Duodenal mucosa (tissue), 2 donors: Measurements from ENCODE around the gene LSM7.

Experiments
- H3K27ac ChIP-seq: one replicate; pipeline ENCODE4 v1.7.0; 2013; ENCODE audit warnings: low read depth, low read length
- H3K27me3 ChIP-seq, 2 donors: one replicate each; pipeline ENCODE4 v1.7.0; 2013; ENCODE audit warnings: low read length in 2 of 2, control low read depth in 1 of 2; ENCODE audit not compliant: insufficient read depth in 2 of 2, control insufficient read depth in 1 of 2
- H3K36me3 ChIP-seq, 2 donors: one replicate each; pipeline ENCODE4 v1.7.0; 2013; ENCODE audit warnings: low read length in 2 of 2, control low read depth in 1 of 2; ENCODE audit not compliant: insufficient read depth in 2 of 2, control insufficient read depth in 1 of 2
- H3K4me1 ChIP-seq, 2 donors: one replicate each; pipeline ENCODE4 v1.7.0; 2013; ENCODE audit warnings: low read length in 2 of 2, control low read depth in 1 of 2; ENCODE audit not compliant: insufficient read depth in 2 of 2, control insufficient read depth in 1 of 2
- H3K4me3 ChIP-seq, 2 donors: one replicate each; pipeline ENCODE4 v1.7.0; 2013; ENCODE audit warnings: low read length in 2 of 2, low read depth in 1 of 2
- H3K9ac ChIP-seq, 2 donors: one replicate each; pipeline ENCODE4 v1.7.0; 2013; ENCODE audit warnings: low read length in 2 of 2, low read depth in 1 of 2
- H3K9me3 ChIP-seq, 2 donors: one replicate each; pipeline ENCODE4 v1.7.0; 2013; ENCODE audit warnings: low read length in 2 of 2, control low read depth in 1 of 2; ENCODE audit not compliant: control insufficient read depth in 1 of 2

Gene LSM7

GRCh38 chr19:2321565-2322283, 6.7 kb downstream of the LSM7 start:
- Histone ChIP-seq H3K9ac (no peak overlapping the region), H3K9me3 (no peaks in the 10 kb centered on the region), H3K4me3 (no peak overlapping the region), H3K36me3 (peaks cover 0 to 36% of the 10 kb centered on the region in 2 donors), H3K4me1 (peaks cover 0 to 5% of the 10 kb centered on the region in 2 donors), H3K27me3 (no peaks in the 10 kb centered on the region), H3K27ac (no peak overlapping the region)

DNA sequence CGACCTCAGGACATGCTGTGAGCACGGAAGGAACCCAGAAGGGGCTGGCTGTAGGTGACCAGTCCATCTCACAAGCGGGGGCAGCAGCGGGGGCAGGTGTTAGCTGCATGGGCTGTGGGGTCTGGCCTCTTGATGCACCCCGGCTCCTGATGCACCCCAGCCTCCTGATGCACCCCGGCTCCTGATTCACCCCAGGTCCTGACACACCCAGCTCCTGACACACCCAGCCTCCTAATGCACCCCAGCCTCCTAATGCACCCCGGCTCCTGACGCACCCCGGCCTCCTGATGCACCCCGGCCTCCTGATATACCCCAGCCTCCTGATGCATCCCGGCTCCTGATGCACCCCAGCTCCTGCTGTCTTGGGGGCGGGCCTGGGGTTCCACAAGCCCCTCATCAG, 7.4 kb downstream of the LSM7 start:
- Histone ChIP-seq H3K36me3 (peaks cover 0 to 34% of the 10 kb centered on the region in 2 donors), H3K9ac (no peak overlapping the region), H3K4me1 (peaks cover 0 to 4% of the 10 kb centered on the region in 2 donors), H3K4me3 (no peak overlapping the region), H3K27ac (no peak overlapping the region), H3K27me3 (no peaks in the 10 kb centered on the region), H3K9me3 (no peaks in the 10 kb centered on the region)

- Histone ChIP-seq H3K4me1 (no peaks in the 10 kb centered on the region), H3K36me3 (peaks cover 0 to 25% of the 10 kb centered on the region in 2 donors), H3K27me3 (no peaks in the 10 kb centered on the region), H3K9ac (no peak overlapping the region), H3K27ac (no peak overlapping the region), H3K9me3 (no peaks in the 10 kb centered on the region), H3K4me3 (no peak overlapping the region)
Measured at GRCh38 chr19:2320049-2320448, 8.3 kb downstream of the LSM7 start.

- no peaks in the 10 kb centered on the region for H3K4me1 ChIP-seq
- no peak overlapping the region for H3K4me3 ChIP-seq
- H3K9me3 ChIP-seq, result peaks cover 0 to 3% of the 10 kb centered on the region in 2 donors
- no peak overlapping the region for H3K9ac ChIP-seq
- H3K27me3 ChIP-seq, result no peaks in the 10 kb centered on the region
- no peak overlapping the region for H3K27ac ChIP-seq
- H3K36me3 ChIP-seq, result peaks cover 0 to 20% of the 10 kb centered on the region in 2 donors
Measured at GRCh38 chr19:2319551-2319950, 8.8 kb downstream of the LSM7 start.

GRCh38 chr19:2318923-2319322, 9.5 kb downstream of the LSM7 start:
- H3K9me3 ChIP-seq, result peaks cover 0 to 3% of the 10 kb centered on the region in 2 donors
- no peaks in the 10 kb centered on the region for H3K4me1 ChIP-seq
- H3K9ac ChIP-seq, result no peak overlapping the region
- H3K27ac ChIP-seq, result no peak overlapping the region
- no peak overlapping the region for H3K4me3 ChIP-seq
- H3K27me3 ChIP-seq, result no peaks in the 10 kb centered on the region
- H3K36me3 ChIP-seq, result peaks cover 0 to 14% of the 10 kb centered on the region in 2 donors

DNA sequence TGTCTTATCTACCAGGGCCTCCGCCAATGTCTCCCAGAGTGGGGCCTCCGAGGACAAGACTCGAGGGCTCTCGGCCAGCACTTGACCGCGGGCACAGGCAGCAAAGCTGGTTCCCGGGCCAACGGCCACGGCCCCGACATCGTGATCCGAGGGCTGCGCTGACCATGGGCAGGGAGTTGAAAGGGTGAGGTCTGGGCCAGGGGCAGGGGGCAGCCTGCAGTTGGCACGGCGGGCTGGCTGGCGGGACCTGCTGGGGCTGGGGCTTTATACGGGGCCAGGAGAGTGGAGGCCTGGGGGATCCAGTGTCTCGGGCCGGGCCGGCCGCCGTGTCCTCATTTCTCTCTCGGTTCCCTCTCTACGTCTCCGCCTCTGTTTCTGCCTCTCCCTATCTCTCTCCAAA, 10.6 kb downstream of the LSM7 start:
- peaks cover 0 to 8% of the 10 kb centered on the region in 2 donors for H3K36me3 ChIP-seq
- no peak overlapping the region for H3K4me3 ChIP-seq
- H3K27me3 ChIP-seq, result peaks cover 0 to under 1% of the 10 kb centered on the region in 2 donors
- no peak overlapping the region for H3K9ac ChIP-seq
- H3K4me1 ChIP-seq, result no peaks in the 10 kb centered on the region
- H3K27ac ChIP-seq, result no peak overlapping the region
- H3K9me3 ChIP-seq, result peaks cover 0 to 3% of the 10 kb centered on the region in 2 donors

DNA sequence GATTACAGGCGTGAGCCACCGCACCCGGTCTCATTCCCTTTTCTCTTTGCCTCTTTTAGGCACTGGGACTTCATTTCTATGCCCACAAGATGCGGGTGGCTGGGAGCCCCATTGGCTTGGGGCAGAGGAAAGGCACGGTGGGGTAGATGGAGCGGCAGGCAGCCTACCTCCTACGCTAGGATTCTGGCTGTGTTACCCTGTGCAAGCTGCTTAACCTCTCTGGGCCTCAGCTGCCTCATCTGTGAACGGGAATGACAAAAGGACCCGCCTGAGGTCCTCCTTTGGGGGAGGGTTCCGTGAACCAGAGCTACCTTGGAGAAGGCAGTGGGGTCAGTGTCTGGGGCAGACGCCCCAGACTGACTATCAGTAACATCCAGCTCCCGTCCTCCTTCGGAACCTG, 11.1 kb downstream of the LSM7 start:
- Histone ChIP-seq H3K9ac (no peak overlapping the region), H3K36me3 (peaks cover 0 to 4% of the 10 kb centered on the region in 2 donors), H3K4me1 (no peaks in the 10 kb centered on the region), H3K4me3 (no peak overlapping the region), H3K27ac (no peak overlapping the region), H3K27me3 (peaks cover 0 to 5% of the 10 kb centered on the region in 2 donors), H3K9me3 (peaks cover 0 to 3% of the 10 kb centered on the region in 2 donors)

- Histone ChIP-seq H3K9me3 (peaks cover 0 to 3% of the 10 kb centered on the region in 2 donors), H3K27ac (no peak overlapping the region), H3K4me3 (no peak overlapping the region), H3K27me3 (peaks cover 0 to 7% of the 10 kb centered on the region in 2 donors), H3K9ac (no peak overlapping the region), H3K36me3 (no peaks in the 10 kb centered on the region), H3K4me1 (no peaks in the 10 kb centered on the region)
Measured at GRCh38 chr19:2315818-2316353, 12.5 kb downstream of the LSM7 start.

GRCh38 chr19:2315121-2315817, 13.1 kb downstream of the LSM7 start:
- H3K27ac ChIP-seq, result no peak overlapping the region
- peaks cover 0 to 3% of the 10 kb centered on the region in 2 donors for H3K9me3 ChIP-seq
- H3K27me3 ChIP-seq, result peaks cover under 1 to 8% of the 10 kb centered on the region in 2 donors
- H3K9ac ChIP-seq, result no peak overlapping the region
- no peaks in the 10 kb centered on the region for H3K36me3 ChIP-seq
- no peak overlapping the region for H3K4me3 ChIP-seq
- no peaks in the 10 kb centered on the region for H3K4me1 ChIP-seq

- no peak overlapping the region for H3K4me3 ChIP-seq
- H3K9ac ChIP-seq, result no peak overlapping the region
- H3K27me3 ChIP-seq, result peaks cover 3 to 24% of the 10 kb centered on the region in 2 donors
- H3K27ac ChIP-seq, result no peak overlapping the region
- H3K4me1 ChIP-seq, result no peaks in the 10 kb centered on the region
- H3K36me3 ChIP-seq, result no peaks in the 10 kb centered on the region
- H3K9me3 ChIP-seq, result peaks cover 0 to 3% of the 10 kb centered on the region in 2 donors
Measured at GRCh38 chr19:2312820-2313501, 15.4 kb downstream of the LSM7 start.
